BE2C (cell line): Measurements from ENCODE around the gene CCDC33.

Experiments used
- DNase-seq: peaks from one replicate; pipeline ENCODE4 v3.0.0-alpha.2; 2020
- H3K27me3 ChIP-seq: fragments of 250-450 bp; sonication (Bioruptor Pico); 2 replicates; pipeline ENCODE4 v1.5.1; 2020; ENCODE audit warnings: mild to moderate bottlenecking
- H3K36me3 ChIP-seq: fragments of 250-450 bp; sonication (Bioruptor Pico); 2 replicates; pipeline ENCODE4 v1.5.1; 2020; ENCODE audit warnings: mild to moderate bottlenecking
- H3K4me1 ChIP-seq: fragments of 250-450 bp; sonication (Bioruptor Pico); 2 replicates; pipeline ENCODE4 v1.5.1; 2020
- H3K4me3 ChIP-seq: 2 replicates; pipeline ENCODE4 v1.5.1; 2011; ENCODE audit warnings: low read depth, low read length
- H3K9me3 ChIP-seq: fragments of 250-450 bp; sonication (Bioruptor Pico); 2 replicates; pipeline ENCODE4 v1.5.1; 2020
- TF ChIP-seq, protein P1 (sequence below): IDR thresholded peaks from 2 replicates; pipeline ENCODE4 v1.5.1; 2012; ENCODE audit warnings: mild to moderate bottlenecking, low read depth, low read length

CCDC33 gene

DNA sequence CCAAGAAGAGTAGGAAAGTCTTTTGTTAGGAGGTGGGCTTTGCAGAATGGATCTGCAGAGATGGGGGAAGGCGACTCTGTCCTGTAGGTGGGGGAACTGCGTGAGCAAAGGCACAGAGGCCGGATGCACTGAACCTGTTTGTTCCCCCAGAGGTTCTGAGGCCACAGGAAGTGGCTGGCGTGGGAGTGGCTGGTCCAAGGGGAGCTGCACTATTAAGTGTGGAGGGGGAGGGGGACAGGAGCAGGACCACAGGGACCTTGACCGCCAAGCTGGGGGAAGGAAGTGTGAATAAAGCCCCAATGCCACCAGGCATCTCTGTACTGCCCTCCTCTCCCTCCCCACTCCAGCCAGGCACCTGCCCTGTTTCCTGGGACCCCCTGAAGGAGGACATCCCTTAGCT lies 79.5 kb downstream of the CCDC33 start:
- Histone ChIP-seq H3K4me1 (peaks cover 63% of the 10 kb centered on the region), H3K36me3 (no peaks in the 10 kb centered on the region), H3K9me3 (0 out of 2 replicates have a peak, but pooled peaks cover 3% of the 10 kb centered on the region), H3K4me3 (no peak overlapping the region), H3K27me3 (no peaks in the 10 kb centered on the region)
- no peak for DNase-seq
- TF ChIP-seq, protein P1, sequence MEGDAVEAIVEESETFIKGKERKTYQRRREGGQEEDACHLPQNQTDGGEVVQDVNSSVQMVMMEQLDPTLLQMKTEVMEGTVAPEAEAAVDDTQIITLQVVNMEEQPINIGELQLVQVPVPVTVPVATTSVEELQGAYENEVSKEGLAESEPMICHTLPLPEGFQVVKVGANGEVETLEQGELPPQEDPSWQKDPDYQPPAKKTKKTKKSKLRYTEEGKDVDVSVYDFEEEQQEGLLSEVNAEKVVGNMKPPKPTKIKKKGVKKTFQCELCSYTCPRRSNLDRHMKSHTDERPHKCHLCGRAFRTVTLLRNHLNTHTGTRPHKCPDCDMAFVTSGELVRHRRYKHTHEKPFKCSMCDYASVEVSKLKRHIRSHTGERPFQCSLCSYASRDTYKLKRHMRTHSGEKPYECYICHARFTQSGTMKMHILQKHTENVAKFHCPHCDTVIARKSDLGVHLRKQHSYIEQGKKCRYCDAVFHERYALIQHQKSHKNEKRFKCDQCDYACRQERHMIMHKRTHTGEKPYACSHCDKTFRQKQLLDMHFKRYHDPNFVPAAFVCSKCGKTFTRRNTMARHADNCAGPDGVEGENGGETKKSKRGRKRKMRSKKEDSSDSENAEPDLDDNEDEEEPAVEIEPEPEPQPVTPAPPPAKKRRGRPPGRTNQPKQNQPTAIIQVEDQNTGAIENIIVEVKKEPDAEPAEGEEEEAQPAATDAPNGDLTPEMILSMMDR, result no peak

DNA sequence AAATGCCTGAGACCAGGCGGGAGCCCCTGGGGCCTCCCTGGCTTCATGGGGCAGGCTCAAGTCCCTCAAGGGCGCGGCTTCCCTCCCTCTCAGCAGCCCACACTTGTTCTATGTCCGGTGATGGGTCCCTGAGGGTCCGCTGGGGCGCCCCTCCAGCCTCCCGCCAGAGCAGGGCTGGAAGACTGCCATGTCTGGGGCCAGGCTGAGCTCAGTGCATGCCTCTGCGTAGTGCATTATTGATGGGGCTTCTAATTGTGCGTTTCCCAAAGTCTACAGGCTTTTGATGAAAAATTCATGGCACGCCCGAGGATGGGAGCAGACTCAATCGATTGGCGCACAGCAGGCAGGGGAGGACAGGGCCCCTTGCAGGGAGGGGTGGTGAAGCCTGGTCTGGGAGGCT lies 80.0 kb downstream of the CCDC33 start:
- Histone ChIP-seq H3K27me3 (no peaks in the 10 kb centered on the region), H3K4me1 (peaks cover 66% of the 10 kb centered on the region), H3K36me3 (no peaks in the 10 kb centered on the region), H3K9me3 (0 out of 2 replicates have a peak, but pooled peaks cover 3% of the 10 kb centered on the region), H3K4me3 (no peak overlapping the region)
- TF ChIP-seq, protein P1, result no peak
- DNase-seq, result no peak

DNA sequence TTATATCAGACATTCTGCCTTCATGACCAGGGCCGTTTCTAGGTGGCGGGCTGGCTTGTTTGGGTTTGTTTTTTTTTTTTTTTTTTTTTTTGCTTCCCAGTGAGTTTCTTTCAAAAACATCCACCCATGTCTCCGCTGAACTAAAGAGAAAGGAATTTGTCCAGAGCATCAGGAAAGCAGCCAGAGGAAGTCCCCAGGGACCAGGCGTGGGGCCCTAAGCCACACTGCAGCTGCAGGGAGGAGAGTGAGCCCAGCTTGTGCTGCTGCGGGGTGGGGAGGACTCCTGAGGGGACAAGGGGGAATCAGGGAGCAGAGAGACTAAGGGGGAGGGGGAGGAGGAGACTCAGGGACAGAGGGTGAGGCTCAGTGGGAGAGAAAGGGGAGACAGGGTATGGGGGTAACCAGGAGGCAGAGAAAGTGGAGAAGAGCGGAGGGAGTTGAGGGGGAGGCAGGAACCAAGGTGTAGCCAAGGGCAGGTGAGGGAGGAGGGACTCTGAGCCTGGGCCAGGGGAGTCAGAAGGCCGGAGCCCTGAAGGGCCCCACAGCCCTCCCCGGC lies 81.8 kb downstream of the CCDC33 start:
- H3K9me3 ChIP-seq, result 0 out of 2 replicates have a peak, but pooled peaks cover 3% of the 10 kb centered on the region

DNA sequence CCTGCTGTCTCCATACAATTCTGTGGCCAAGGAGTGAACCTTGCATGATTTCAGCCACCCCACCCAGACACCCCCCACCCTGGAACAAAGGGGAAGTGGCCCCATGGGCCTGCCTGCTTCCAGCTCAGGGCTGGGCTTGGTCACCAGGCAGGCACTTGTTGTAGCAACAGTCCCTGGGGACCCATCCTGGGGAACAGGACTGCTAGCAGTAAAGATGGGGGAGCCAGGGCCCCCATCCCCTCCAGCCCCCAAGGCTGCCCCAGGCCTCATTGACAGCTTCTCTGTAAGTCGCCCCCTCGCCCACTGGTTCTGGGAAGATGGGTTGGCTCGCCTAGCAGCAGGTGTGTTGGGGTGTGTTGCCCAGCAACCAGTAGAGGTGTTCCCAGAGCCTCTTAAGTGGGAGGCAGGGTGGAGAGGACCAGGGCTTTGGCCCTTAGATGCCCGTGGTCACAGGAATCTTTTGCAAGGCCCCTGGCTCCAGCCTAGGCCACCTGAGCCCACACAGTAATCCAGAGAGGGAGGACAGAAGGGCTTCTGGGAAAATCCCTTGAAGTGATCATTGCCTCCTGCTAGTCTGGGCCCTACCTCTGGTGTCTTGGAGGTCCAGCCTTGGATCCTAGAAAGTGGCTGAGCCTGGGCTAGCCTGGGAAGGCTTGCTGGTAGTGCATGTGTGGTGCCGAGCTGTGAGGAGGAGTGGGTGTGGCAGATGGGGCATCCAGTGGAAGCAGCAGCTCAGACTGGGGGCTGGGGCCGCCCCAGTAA lies 82.4 kb downstream of the CCDC33 start:
- no peaks in the 10 kb centered on the region for H3K27me3 ChIP-seq
- no peaks in the 10 kb centered on the region for H3K36me3 ChIP-seq
- TF ChIP-seq, protein P1, result no peak
- DNase-seq, result peak; percentile 62
- no peak overlapping the region for H3K4me3 ChIP-seq
- H3K9me3 ChIP-seq, result 0 out of 2 replicates have a peak, but pooled peaks cover 3% of the 10 kb centered on the region
- H3K4me1 ChIP-seq, result peaks cover 51% of the 10 kb centered on the region

More for the DNA sequence above, 81.8 kb downstream of the CCDC33 start:
- TF ChIP-seq, protein P1, result no peak
- Histone ChIP-seq H3K4me3 (peak overlapping the region; percentile 20), H3K36me3 (no peaks in the 10 kb centered on the region), H3K4me1 (peaks cover 53% of the 10 kb centered on the region), H3K27me3 (no peaks in the 10 kb centered on the region)
- DNase-seq, result peak; percentile 89

DNA sequence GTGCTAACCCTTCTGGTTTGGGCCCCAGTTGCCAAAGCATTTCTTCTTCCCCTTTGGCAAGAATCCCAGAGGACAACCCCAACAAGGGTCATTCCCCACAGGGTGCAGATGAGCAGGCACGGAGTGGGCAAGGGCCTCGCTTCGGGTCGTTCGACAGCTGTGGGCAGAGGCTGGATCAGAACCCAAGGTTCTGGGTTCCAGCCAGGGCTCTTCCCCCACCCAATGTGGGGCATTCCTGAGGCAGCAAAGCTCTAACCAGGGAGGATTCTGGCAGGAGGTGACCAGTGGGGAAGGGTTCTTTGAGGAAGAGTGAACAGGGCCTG lies 83.0 kb downstream of the CCDC33 start:
- Histone ChIP-seq H3K27me3 (no peaks in the 10 kb centered on the region), H3K4me1 (peaks cover 51% of the 10 kb centered on the region), H3K4me3 (no peak overlapping the region), H3K9me3 (0 out of 2 replicates have a peak, but pooled peaks cover 3% of the 10 kb centered on the region), H3K36me3 (no peaks in the 10 kb centered on the region)
- TF ChIP-seq, protein P1, result no peak
- DNase-seq, result no peak
